GM18499 (cell line): ENCODE measurements around the gene BDP1.
"Not testable (repeated sequence)": the region's sequence is repeated elsewhere in the genome, so short reads cannot be mapped to it uniquely, and the experiment has no call there.

Source experiments
- ATAC-seq: cut with Tn5 transposase; IDR thresholded peaks from one replicate; pipeline ENCODE4 v1.9.1; 2021; ENCODE audit warnings: moderate number of reproducible peaks; ENCODE audit not compliant: insufficient read depth, unreplicated experiment

Gene BDP1

GRCh38 chr5:71564895-71565294, 109.4 kb downstream of the BDP1 start:
- no peak for ATAC-seq

- no peak for ATAC-seq
These were observed 114.5 kb downstream of the BDP1 start for GRCh38 chr5:71569748-71570509.

GRCh38 chr5:71571811-71572210, 116.4 kb downstream of the BDP1 start:
- ATAC-seq = not testable (repeated sequence)

- ATAC-seq = no peak
These were observed 118.1 kb downstream of the BDP1 start for GRCh38 chr5:71573591-71573990.

GRCh38 chr5:71575588-71575987, 120.1 kb downstream of the BDP1 start:
- ATAC-seq = not testable (repeated sequence)

- ATAC-seq = no peak
These were observed 120.8 kb downstream of the BDP1 start for GRCh38 chr5:71576241-71576640.

- ATAC-seq = not testable (repeated sequence)
These were observed 122.4 kb downstream of the BDP1 start for GRCh38 chr5:71577839-71578238.

- ATAC-seq = no peak
These were observed 127.6 kb downstream of the BDP1 start for GRCh38 chr5:71582945-71583584.

- ATAC-seq = no peak
These were observed 130.8 kb downstream of the BDP1 start for GRCh38 chr5:71586052-71586940.

GRCh38 chr5:71586941-71587765, 131.7 kb downstream of the BDP1 start, which contains the start of gene MCCC2:
Gene MCCC2, plus strand, starts transcription at chr5:71587340. Its CDS starts 86 bp downstream, at chr5:71587426.
- peak; percentile 93 for ATAC-seq

GRCh38 chr5:71587766-71588532, 132.5 kb downstream of the BDP1 start:
- no peak for ATAC-seq

- no peak for ATAC-seq
These were observed 133.1 kb downstream of the BDP1 start for GRCh38 chr5:71588533-71588885.

GRCh38 chr5:71589903-71590302, 134.5 kb downstream of the BDP1 start:
- ATAC-seq = no peak

GRCh38 chr5:71591100-71591499, 135.6 kb downstream of the BDP1 start:
- ATAC-seq = no peak

GRCh38 chr5:71596169-71596568, 140.7 kb downstream of the BDP1 start:
- no peak for ATAC-seq

- ATAC-seq = no peak
These were observed 141.6 kb downstream of the BDP1 start for GRCh38 chr5:71597001-71597400.

- no peak for ATAC-seq
These were observed 145.3 kb downstream of the BDP1 start for GRCh38 chr5:71600783-71601182.

GRCh38 chr5:71601222-71602026, 146.0 kb downstream of the BDP1 start:
- ATAC-seq = peak; percentile 69
